Thymus (tissue), 11 donors: ENCODE results near the gene RGS7. TPM values are rescaled to one million over a fixed set of nuclear protein-coding genes. Genes with fewer than 3 reads are reported as not detected.
"Not testable (repeated sequence)": the region's sequence is repeated elsewhere in the genome, so short reads cannot be mapped to it uniquely, and the experiment has no call there.

ENCODE experiments used
- DNase-seq, 9 donors: peaks; one replicate each; pipeline ENCODE4 v3.0.0-alpha.2; 2013; ENCODE audit warnings: low spot score in 9 of 9, low read depth in 6 of 9, missing footprints in 1 of 9
- H3K27ac ChIP-seq, 2 donors: one replicate each; pipeline ENCODE4 v1.5.1; 2013; ENCODE audit warnings: control low read depth in 1 of 2, low read depth in 1 of 2, low read length in 1 of 2, mild to moderate bottlenecking in 1 of 2, moderate library complexity in 1 of 2
- H3K27me3 ChIP-seq, 2 donors: one replicate each; pipeline ENCODE4 v1.5.1; 2013; ENCODE audit warnings: low read length in 1 of 2; ENCODE audit not compliant: control insufficient read depth in 2 of 2, insufficient read depth in 1 of 2
- H3K36me3 ChIP-seq, 2 donors: one replicate each; pipeline ENCODE4 v1.5.1; 2013; ENCODE audit warnings: low read length in 1 of 2, mild to moderate bottlenecking in 1 of 2, moderate library complexity in 1 of 2; ENCODE audit not compliant: control insufficient read depth in 2 of 2, insufficient read depth in 2 of 2
- H3K4me1 ChIP-seq, 2 donors: one replicate each; pipeline ENCODE4 v1.5.1; 2013; ENCODE audit warnings: low read length in 2 of 2; ENCODE audit not compliant: control insufficient read depth in 2 of 2, insufficient read depth in 2 of 2
- H3K4me3 ChIP-seq, 2 donors: one replicate each; pipeline ENCODE4 v1.5.1; 2013; ENCODE audit warnings: low read length in 2 of 2, control low read depth in 1 of 2, mild to moderate bottlenecking in 1 of 2
- H3K9me3 ChIP-seq, 2 donors: one replicate each; pipeline ENCODE4 v1.5.1; 2013; ENCODE audit warnings: low read length in 1 of 2, mild to moderate bottlenecking in 1 of 2; ENCODE audit not compliant: control insufficient read depth in 2 of 2, insufficient read depth in 1 of 2
- WGBS: extraction: QIAGEN DNeasy Blood & Tissue Kit; methylation state at CpG from one replicate; pipeline ENCODE4 v1.1.7; 2013; 5-methylcytosine and 5-hydroxymethylcytosine counted together
- polyA plus RNA-seq: library from polyadenylated mRNA; stranded (reverse); fragments of 200-250 nt; gene quantifications from one replicate; pipeline ENCODE4 v1.2.3, GENCODE V29; 2013
- total RNA-seq: library from RNA; stranded (reverse); fragments of 120-200 nt; gene quantifications from one replicate; pipeline ENCODE4 v1.2.4, GENCODE V29; 2013
- donor health status: healthy.

Gene RGS7
- total and polyA plus RNA-seq, 2 donors = 0.05 to 0.07 TPM

- H3K9me3 ChIP-seq = not testable (repeated sequence)
Measured at GRCh38 chr1:240882656-240883308, 474.2 kb downstream of the RGS7 start.

GRCh38 chr1:240878631-240879030 lies 478.4 kb downstream of the RGS7 start:
- no peak overlapping the region for H3K4me3 ChIP-seq
- H3K27ac ChIP-seq = no peak overlapping the region
- no peaks in the 10 kb centered on the region for H3K36me3 ChIP-seq
- H3K9me3 ChIP-seq = no peaks in the 10 kb centered on the region
- WGBS = 94% methylated on average over 1 of the region's 1 CpG
- no peaks in the 10 kb centered on the region for H3K4me1 ChIP-seq
- no peaks in the 10 kb centered on the region for H3K27me3 ChIP-seq
- DNase-seq = no peak

More at GRCh38 chr1:240882656-240883308, 474.2 kb downstream of the RGS7 start:
- H3K36me3 ChIP-seq, H3K4me3 ChIP-seq, H3K4me1 ChIP-seq, H3K27me3 ChIP-seq, DNase-seq, H3K27ac ChIP-seq: not testable (repeated sequence)
- WGBS = 96% methylated on average over 6 of the region's 6 CpGs

GRCh38 chr1:240877605-240878004 lies 479.4 kb downstream of the RGS7 start:
- no peak for DNase-seq
- WGBS = 96% methylated on average over 1 of the region's 1 CpG
- no peaks in the 10 kb centered on the region for H3K27me3 ChIP-seq
- H3K36me3 ChIP-seq = no peaks in the 10 kb centered on the region
- H3K4me3 ChIP-seq = no peak overlapping the region
- no peaks in the 10 kb centered on the region for H3K9me3 ChIP-seq
- no peak overlapping the region for H3K27ac ChIP-seq
- H3K4me1 ChIP-seq = no peaks in the 10 kb centered on the region

GRCh38 chr1:240876071-240876470 lies 480.9 kb downstream of the RGS7 start:
- Histone ChIP-seq H3K36me3 (no peaks in the 10 kb centered on the region), H3K27me3 (no peaks in the 10 kb centered on the region), H3K4me3 (no peak overlapping the region), H3K4me1 (no peaks in the 10 kb centered on the region), H3K9me3 (no peaks in the 10 kb centered on the region), H3K27ac (no peak overlapping the region)
- WGBS = 90% methylated on average over 4 of the region's 4 CpGs
- no peak for DNase-seq

- WGBS = 94% methylated on average over 3 of the region's 3 CpGs
- H3K27ac ChIP-seq = no peak overlapping the region
- no peaks in the 10 kb centered on the region for H3K4me1 ChIP-seq
- no peaks in the 10 kb centered on the region for H3K36me3 ChIP-seq
- H3K4me3 ChIP-seq = no peak overlapping the region
- no peaks in the 10 kb centered on the region for H3K27me3 ChIP-seq
- H3K9me3 ChIP-seq = no peaks in the 10 kb centered on the region
- DNase-seq = no peak
Measured at GRCh38 chr1:240869071-240869470, 487.9 kb downstream of the RGS7 start.

- WGBS = 72% methylated on average over 2 of the region's 2 CpGs
- DNase-seq = no peak
- Histone ChIP-seq H3K27ac (no peak overlapping the region), H3K4me3 (no peak overlapping the region), H3K9me3 (no peaks in the 10 kb centered on the region), H3K4me1 (no peaks in the 10 kb centered on the region), H3K27me3 (no peaks in the 10 kb centered on the region), H3K36me3 (no peaks in the 10 kb centered on the region)
Measured at GRCh38 chr1:240866724-240867123, 490.3 kb downstream of the RGS7 start.

GRCh38 chr1:240860023-240860422 lies 497.0 kb downstream of the RGS7 start:
- Histone ChIP-seq H3K9me3 (no peaks in the 10 kb centered on the region), H3K4me3 (no peak overlapping the region), H3K36me3 (no peaks in the 10 kb centered on the region), H3K4me1 (no peaks in the 10 kb centered on the region), H3K27ac (no peak overlapping the region), H3K27me3 (no peaks in the 10 kb centered on the region)
- 92% methylated on average over 3 of the region's 3 CpGs for whole genome bisulfite sequencing
- DNase-seq = no peak

- Histone ChIP-seq H3K36me3 (no peaks in the 10 kb centered on the region), H3K9me3 (no peaks in the 10 kb centered on the region), H3K4me1 (no peaks in the 10 kb centered on the region), H3K4me3 (no peak overlapping the region), H3K27me3 (no peaks in the 10 kb centered on the region), H3K27ac (no peak overlapping the region)
- WGBS = 77% methylated on average over 6 of the region's 6 CpGs
- no peak for DNase-seq
Measured at GRCh38 chr1:240854367-240854766, 502.6 kb downstream of the RGS7 start.

GRCh38 chr1:240847325-240847724 lies 509.7 kb downstream of the RGS7 start:
- no peak overlapping the region for H3K4me3 ChIP-seq
- no peaks in the 10 kb centered on the region for H3K27me3 ChIP-seq
- no peaks in the 10 kb centered on the region for H3K9me3 ChIP-seq
- 94% methylated on average over 2 of the region's 2 CpGs for WGBS
- H3K4me1 ChIP-seq = no peaks in the 10 kb centered on the region
- DNase-seq = no peak
- no peak overlapping the region for H3K27ac ChIP-seq
- no peaks in the 10 kb centered on the region for H3K36me3 ChIP-seq
